ENCODE data around the gene SPOCK2.

DNA sequence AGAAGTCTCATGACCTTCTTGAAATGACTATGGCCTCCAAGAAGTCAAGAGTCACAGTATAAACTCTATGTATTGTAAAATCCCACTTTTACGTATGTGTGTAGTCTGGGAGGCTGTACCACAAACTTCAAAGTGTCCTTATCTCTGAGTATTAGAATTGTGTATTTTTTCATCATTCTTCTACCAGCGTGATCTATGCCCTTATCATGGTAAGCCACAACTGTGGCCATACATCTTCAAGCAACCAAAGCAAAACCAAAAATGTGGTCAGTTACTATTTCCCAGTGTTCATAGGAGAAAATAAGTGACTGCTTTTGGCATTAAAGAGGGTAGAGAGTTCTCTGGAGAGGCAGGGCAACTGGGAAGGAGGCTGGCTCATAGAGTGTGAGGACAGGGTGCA is 42.8 kb downstream of the SPOCK2 start:
- TF ChIP-seq POLR2A (IDR thresholded peaks at IDR 0.05; ENCODE audit: low read length) (no peak), GATA1 (IDR thresholded peaks at IDR 0.05; ENCODE audit: low read depth, low read length) (no peak)

All from erythroblast (primary cell).